T-helper 2 cell (primary cell): ENCODE data around the gene SHKBP1.
"Not testable (repeated sequence)": the region's sequence is repeated elsewhere in the genome, so short reads cannot be mapped to it uniquely, and the experiment has no call there.

ENCODE experiments used
- DNase-seq, 5 experiments: peaks; one replicate each; pipeline versions ENCODE4 v3.0.0 to v3.0.0-alpha.2; 2012 to 2022
- total RNA-seq, 2 donors: gene quantifications; one replicate each; lab custom pipeline; 2026; lab: John Stamatoyannopoulos, UW

Gene SHKBP1, protein sequence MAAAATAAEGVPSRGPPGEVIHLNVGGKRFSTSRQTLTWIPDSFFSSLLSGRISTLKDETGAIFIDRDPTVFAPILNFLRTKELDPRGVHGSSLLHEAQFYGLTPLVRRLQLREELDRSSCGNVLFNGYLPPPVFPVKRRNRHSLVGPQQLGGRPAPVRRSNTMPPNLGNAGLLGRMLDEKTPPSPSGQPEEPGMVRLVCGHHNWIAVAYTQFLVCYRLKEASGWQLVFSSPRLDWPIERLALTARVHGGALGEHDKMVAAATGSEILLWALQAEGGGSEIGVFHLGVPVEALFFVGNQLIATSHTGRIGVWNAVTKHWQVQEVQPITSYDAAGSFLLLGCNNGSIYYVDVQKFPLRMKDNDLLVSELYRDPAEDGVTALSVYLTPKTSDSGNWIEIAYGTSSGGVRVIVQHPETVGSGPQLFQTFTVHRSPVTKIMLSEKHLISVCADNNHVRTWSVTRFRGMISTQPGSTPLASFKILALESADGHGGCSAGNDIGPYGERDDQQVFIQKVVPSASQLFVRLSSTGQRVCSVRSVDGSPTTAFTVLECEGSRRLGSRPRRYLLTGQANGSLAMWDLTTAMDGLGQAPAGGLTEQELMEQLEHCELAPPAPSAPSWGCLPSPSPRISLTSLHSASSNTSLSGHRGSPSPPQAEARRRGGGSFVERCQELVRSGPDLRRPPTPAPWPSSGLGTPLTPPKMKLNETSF
- total RNA-seq: 58.9 to 61.7 reads per million in 2 donors

GRCh38 chr19:40576585-40577451 lies at the start of gene SHKBP1:
TSS of gene SHKBP1 (plus strand) at chr19:40576873. CDS start at chr19:40576900, 27 bp downstream.
- peak; percentile 77 to 95 (median 90) for DNase-seq

GRCh38 chr19:40528078-40528477 lies 48.6 kb upstream of the SHKBP1 start:
- no peak for DNase-seq

DNA sequence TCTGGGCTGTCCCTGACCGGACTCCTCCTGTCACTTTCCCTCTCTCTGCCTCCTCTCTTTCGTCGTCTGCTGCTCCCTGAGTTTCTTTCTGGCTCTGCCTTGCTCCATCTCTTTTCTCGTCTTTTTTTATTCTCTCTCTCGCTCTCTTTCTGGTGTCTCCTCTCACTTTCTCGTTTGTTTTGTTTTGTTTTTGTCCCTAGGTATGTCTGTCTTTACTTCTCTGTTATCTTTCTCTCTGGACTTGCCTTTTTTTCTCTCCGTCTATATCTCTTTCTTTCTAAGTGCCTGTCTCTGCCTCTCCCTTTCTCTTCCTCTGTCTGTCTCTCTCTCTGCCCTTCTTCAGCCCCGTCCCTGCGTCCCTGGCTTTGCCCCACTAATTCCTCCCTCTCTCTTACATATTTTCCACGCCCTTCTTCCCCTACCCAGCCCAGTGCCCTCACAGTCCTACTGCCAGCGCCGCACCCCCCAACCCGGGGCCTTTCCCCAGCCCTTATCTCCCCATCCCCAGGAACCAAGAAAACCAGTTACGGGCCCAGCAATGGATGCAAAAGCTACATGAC lies 48.1 kb upstream of the SHKBP1 start:
- DNase-seq: no peak

GRCh38 chr19:40529093-40529954 lies 47.3 kb upstream of the SHKBP1 start:
- peak; percentile 79 to 86 (median 85) for DNase-seq

GRCh38 chr19:40530091-40530901 lies 46.4 kb upstream of the SHKBP1 start:
- DNase-seq: peak in 2 of 5 experiments; percentile 11 to 23

DNA sequence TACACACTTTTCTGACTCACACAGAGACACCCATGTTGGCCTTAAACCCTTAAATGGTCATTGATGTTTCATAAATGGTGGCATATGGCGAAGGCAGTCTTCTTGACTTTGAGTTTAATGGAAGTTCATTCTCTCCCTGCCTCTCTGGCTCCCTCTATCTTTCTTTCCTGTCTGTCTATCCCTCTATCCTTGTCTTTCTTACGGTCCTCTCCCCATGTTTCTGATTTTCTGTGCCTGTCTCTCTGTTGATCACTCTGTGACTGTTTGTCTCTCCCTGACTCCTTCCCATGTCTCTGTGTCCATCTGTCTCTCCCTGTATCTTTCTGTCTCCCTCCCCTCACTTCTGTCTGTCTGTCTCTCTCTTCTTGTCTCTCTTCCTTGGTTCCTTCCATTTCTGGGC lies 43.2 kb upstream of the SHKBP1 start:
- DNase-seq: no peak

DNA sequence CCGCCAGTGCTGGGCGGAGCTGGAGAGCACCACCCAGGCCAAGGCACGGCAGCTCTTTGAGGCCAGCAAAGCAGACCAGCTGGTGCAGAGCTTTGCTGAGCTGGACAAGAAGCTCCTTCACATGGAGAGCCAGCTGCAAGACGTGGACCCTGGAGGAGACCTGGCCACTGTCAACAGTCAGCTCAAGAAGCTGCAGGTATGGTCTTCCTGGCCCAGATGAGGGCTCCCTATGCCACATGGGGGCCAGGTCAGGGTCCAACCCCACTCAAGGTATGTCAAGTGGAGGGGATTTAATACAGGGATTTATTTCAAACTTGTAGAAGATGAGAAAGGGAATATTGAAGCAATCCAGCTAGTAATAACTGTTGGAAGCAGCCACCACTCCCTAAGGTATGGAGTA lies 42.5 kb upstream of the SHKBP1 start:
- no peak for DNase-seq

DNA sequence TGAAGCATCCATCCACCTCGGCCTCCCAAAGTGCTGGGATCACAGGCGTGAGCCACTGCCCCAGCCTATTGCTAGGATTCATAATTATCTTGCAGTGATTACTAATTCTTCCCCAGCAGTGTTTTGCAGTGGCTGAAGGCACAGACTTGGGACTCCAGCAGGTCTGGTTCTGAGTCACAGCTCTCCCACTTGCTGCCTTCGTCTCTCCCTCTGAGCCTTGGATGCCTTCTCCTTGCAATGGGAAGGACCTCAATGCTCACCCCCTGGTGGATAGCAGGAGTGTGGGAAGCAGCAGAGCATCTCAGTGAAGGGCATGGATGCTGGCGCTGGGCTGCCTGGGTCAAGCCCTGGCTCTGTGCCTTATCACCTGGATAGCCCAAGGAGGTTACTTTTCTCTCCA lies 37.6 kb upstream of the SHKBP1 start:
- DNase-seq: no peak

DNA sequence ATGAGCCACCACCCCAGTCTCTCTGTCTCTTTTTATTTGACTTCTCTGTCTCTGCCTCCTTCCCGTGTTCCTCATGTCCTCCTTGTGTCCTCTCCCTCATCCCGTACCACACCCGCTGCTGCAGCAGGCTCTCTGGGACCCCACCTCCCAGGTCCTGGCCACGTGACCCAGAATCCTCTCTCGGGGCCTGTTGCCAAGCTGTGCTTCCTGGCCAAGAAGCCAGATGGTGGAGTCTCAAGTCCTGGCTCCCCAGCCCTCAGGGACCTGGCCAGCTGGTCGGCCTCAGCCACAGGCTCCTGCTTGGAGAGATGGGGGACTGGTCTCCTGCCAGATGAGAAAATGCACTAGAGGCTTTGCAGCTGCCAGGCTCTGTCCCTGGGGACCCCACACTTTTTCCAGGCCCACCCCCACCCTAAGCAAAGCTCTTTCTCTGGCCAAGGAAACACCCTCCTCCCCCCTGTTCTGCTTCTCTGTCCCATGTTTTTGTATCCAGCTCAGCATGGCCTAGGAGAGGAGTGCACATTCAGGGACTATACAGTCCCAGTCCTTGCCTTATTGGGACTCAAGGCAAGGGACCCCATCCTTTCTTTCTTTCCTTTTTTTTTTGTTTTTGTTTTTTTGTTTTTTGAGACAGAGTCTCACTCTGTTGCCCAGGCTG lies 34.3 kb upstream of the SHKBP1 start:
- no peak for DNase-seq

DNA sequence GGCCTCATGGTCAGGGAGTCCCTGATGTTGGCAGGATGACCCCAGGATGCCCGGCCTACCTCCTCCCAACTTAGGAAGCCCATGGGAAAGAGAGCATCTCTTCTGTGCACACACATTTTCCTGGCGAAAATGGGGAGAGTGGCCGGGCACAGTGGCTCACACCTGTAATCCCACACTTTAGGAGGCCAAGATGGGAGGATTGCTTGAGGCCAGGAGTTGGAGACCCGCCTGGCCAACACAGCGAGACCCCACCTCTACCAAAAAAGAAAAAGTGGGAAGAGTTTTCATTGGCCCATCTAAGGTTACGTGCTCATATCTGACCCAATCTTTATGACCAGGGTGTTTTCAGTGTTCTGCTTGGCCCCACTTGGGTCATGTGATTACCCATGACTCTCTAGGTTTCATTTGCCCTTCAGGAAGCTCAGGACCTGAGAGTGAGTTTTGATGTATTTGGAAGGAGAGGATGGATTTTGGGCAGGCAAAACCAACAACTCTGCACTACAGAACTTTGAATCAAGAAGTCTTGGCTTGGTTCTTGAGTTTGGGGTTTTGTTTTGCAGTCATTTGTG lies 33.6 kb upstream of the SHKBP1 start:
- no peak for DNase-seq

DNA sequence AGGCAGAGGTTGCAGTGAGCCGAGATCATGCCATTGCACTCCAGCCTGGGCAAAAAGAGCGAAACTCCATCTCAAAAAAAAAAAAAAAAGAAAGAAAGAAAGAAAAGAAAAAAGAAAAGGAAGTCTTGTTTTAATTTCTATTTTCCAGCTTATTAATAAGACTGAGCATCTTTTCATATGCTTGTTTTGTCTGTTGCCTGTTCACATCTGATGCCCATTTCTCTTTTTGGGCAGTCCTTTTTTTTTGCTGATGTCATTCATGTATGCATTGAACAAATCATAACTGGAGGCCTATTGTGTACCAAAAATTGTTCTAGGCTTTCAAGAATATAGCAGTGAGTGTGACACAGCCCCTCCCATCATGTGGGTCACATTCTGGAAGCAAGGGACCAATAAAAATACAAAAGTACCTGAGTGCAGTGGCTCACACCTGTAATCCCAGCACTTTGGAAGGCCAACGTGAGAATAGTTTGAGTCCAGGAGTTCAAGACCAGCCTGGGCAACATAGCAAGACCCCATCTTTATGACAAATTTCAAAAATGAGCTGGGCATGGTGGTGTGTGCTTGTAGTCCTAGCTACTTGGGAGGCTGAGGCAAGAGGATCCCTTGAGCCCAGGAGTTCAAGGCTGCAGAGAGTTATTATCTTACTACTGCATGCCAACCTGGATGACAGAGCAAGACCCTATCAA lies 30.4 kb upstream of the SHKBP1 start:
- DNase-seq: not testable (repeated sequence)

DNA sequence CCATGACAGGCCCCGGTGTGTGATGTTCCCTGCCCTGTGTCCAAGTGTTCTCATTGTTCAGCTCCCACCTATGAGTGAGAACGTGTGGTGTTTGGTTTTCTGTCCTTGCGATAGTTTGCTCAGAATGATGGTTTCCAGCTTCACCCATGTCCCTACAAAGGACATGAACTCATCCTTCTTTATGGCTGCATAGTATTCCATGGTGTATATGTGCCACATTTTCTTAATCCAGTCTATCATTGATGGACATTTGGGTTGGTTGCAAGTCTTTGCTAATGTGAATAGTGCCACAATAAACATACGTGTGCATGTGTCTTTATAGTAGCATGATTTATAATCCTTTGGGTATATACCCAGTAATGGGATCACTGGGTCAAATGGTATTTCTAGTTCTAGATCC lies 29.5 kb upstream of the SHKBP1 start:
- not testable (repeated sequence) for DNase-seq

DNA sequence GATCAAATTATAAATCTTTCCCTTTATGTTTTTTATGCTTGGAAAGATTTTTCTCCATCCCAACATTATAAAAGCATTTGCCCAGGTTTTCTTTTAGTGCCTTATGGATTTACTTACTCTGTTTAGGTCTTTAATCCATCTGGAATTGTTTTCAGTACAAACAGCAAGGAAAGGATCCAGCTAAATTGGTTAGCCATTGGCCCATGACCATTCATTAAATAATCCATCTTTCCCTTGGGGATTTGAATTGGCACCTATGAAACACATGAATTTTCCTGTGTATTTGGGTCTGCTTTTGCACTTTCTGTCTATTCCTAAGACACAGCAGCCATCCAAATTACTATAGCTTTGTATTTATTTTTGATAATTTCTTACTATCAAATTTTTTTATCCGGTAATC lies 28.8 kb upstream of the SHKBP1 start:
- no peak for DNase-seq

DNA sequence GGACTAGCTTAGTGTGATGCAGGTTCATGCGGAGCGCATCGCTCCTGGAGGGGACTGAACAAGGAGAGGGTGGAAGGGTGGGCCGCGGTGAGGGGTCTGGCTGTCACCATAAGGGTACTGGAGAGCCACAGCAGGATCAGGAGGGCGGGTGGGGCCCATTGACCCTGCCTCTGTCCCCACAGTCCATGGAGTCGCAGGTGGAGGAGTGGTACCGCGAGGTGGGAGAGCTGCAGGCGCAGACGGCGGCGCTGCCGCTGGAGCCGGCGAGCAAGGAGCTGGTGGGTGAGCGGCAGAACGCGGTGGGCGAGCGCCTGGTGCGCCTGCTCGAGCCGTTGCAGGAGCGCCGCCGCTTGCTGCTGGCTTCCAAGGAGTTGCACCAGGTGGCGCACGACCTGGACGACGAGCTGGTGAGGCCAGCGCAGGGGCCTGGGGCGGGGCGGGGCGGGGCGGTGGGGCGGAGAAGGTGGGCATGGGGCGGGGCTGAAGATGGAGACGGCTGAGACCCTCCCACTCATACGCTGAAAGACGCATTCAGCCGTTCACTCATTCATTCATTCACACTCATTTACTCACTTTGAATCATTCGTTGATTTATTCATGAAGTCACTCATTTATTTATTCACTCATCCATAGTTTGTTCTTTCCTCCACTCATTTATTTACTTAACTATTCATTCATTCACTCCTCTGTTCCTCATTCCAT lies 27.5 kb upstream of the SHKBP1 start:
- DNase-seq: peak; percentile 36 to 70 (median 66)

GRCh38 chr19:40550951-40551350 lies 25.7 kb upstream of the SHKBP1 start:
- no peak for DNase-seq

GRCh38 chr19:40552848-40553247 lies 23.8 kb upstream of the SHKBP1 start:
- DNase-seq: no peak

DNA sequence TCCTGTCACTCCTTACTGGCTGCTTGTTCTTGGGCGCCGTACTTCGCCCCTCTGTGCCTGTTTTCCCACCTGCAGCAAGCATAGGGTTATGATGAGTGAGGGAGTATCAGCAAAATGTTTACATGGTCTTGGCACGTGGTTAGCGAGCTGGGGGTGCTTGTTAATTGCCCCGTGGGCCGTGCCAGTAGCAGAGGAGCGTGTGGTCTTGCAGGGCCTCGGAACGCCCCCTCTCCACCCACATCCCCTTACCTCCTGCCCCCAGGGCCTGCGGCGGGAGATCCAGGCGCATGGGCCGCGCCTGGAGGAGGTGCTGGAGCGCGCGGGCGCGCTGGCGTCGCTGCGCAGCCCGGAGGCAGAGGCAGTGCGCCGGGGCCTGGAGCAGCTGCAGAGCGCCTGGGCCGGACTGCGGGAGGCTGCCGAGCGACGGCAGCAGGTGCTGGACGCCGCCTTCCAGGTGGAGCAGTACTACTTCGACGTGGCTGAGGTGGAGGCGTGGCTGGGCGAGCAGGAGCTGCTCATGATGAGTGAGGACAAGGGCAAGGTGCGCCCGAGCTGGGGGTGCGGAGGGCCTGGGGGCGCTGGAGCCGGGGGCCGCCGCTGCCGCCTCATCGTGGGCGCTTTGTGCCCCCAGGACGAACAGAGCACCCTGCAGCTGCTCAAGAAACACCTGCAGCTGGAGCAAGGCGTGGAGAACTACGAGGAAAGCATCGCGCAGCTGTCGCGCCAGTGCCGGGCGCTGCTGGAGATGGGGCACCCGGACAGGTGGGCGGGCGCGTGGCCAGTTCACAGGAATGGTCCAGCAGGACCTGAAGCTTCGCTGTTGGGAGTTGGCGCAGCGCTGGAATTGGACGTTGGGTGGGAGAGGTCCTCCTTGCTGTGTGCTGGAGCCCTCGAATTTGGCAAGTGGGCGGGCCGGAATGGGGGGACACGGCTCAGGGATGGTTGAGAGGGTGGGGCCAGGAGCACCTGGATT lies 22.5 kb upstream of the SHKBP1 start:
- DNase-seq: no peak
